GM10847 (cell line): ENCODE measurements around the gene TIMM10.

Source experiments
- POLR2A ChIP-seq: IDR thresholded peaks from 2 replicates; pipeline ENCODE4 v1.6.1; 2011; ENCODE audit not compliant: insufficient read length; ENCODE audit errors: extremely low read depth

Gene TIMM10

GRCh38 chr11:57513911-57514537 is 16.5 kb downstream of the TIMM10 start:
- no peak for TF ChIP-seq POLR2A

GRCh38 chr11:57513452-57513795 is 17.1 kb downstream of the TIMM10 start:
- TF ChIP-seq POLR2A = no peak

GRCh38 chr11:57512646-57513451 is 17.7 kb downstream of the TIMM10 start:
- TF ChIP-seq POLR2A = no peak

GRCh38 chr11:57511741-57512430 is 18.7 kb downstream of the TIMM10 start:
- TF ChIP-seq POLR2A = no peak

GRCh38 chr11:57508341-57509170 is 22.0 kb downstream of the TIMM10 start:
- TF ChIP-seq POLR2A = no peak

GRCh38 chr11:57506522-57506921 is 24.0 kb downstream of the TIMM10 start:
- TF ChIP-seq POLR2A = no peak

- TF ChIP-seq POLR2A = no peak
These were observed 26.0 kb downstream of the TIMM10 start for GRCh38 chr11:57504511-57504910.

GRCh38 chr11:57502870-57503269 is 27.7 kb downstream of the TIMM10 start:
- TF ChIP-seq POLR2A = no peak

GRCh38 chr11:57502376-57502775 is 28.2 kb downstream of the TIMM10 start:
- no peak for TF ChIP-seq POLR2A

GRCh38 chr11:57501953-57502352 is 28.6 kb downstream of the TIMM10 start:
- TF ChIP-seq POLR2A = no peak

- no peak for TF ChIP-seq POLR2A
These were observed 29.6 kb downstream of the TIMM10 start for GRCh38 chr11:57500926-57501325.

- TF ChIP-seq POLR2A = no peak
These were observed 30.0 kb downstream of the TIMM10 start for GRCh38 chr11:57500515-57500914.

- no peak for TF ChIP-seq POLR2A
These were observed 30.5 kb downstream of the TIMM10 start for GRCh38 chr11:57499983-57500461.

- no peak for TF ChIP-seq POLR2A
These were observed 31.1 kb downstream of the TIMM10 start for GRCh38 chr11:57499413-57499982.

GRCh38 chr11:57498540-57498939 is 32.0 kb downstream of the TIMM10 start:
- TF ChIP-seq POLR2A = no peak
